Measurements from ENCODE around the gene DRC3. TPM values are rescaled to one million over a fixed set of nuclear protein-coding genes. Genes with fewer than 3 reads are reported as not detected.

DRC3 gene
- total and polyA plus RNA-seq, 10 of the 15 experiments (the other 5 are each of a cell fraction or from before 2014, with no cell fraction given), result 0.18 to 2.3 (median 0.60) TPM; not detected in 3

- in situ Hi-C loops (cut with MboI) (no loop called here), intact Hi-C loops (cut with micrococcal nuclease; ENCODE audit: unreplicated experiment) (no loop called here)
- no peak overlapping the region for H2AFZ ChIP-seq (ENCODE audit: control insufficient read depth, low read depth, low read length)
- no peak for DNase-seq (ENCODE audit: low read depth, low spot score)
- SMC1A ChIA-PET (ENCODE audit: uncharacterized antibody, unreplicated experiment), result interaction anchor here (1.1 to 2.3 kb wide), 3 partner anchors 9 to 26 kb away, joined by 3 to 7 read pairs (median 4); no protein-coding TSS in a partner anchor
- WGBS (ENCODE audit: insufficient coverage, insufficient replicate concordance, low lambda C conversion rate, missing lambda C conversion rate), result 81% methylated on average over 3 of the region's 3 CpGs
- H3K27ac ChIP-seq (ENCODE audit: control insufficient read depth, insufficient read depth), result no peak overlapping the region
- no peaks in the 10 kb centered on the region; the same call in 1 of the 2 replicates for H4K20me1 ChIP-seq (ENCODE audit: control insufficient read depth, insufficient read depth)
- H3K4me3 ChIP-seq, result no peak overlapping the region
- CTCF ChIA-PET, result interaction anchor here (1.3 to 1.6 kb wide), 4 partner anchors 9 to 44 kb away, joined by 3 to 5 read pairs (median 4); no protein-coding TSS in a partner anchor
- H3K27me3 ChIP-seq (replicated peaks in 1 of 2; ENCODE audit: control insufficient read depth in 2 of 2, insufficient read depth in 2 of 2, low read length in 1 of 2), result no peaks in the 10 kb centered on the region
- no TSS peak for BruUV-seq (replicated peaks)
- H3K4me1 ChIP-seq (ENCODE audit: control insufficient read depth, insufficient read depth, low read length), result peaks cover 7% of the 10 kb centered on the region; the same call in 1 of the 2 replicates
- no peak for FAIRE-seq
- no peaks in the 10 kb centered on the region for H3K79me2 ChIP-seq (ENCODE audit: control insufficient read depth, insufficient read depth, low read length)
- no peak overlapping the region for H3K9ac ChIP-seq (ENCODE audit: control insufficient read depth, insufficient read depth, low read length)
- POLR2A ChIA-PET, result no interaction called here
- no peak for TF ChIP-seq CREB1 (IDR thresholded peaks at IDR 0.05; ENCODE audit: low read depth)
- RAD21 ChIA-PET (ENCODE audit: unreplicated experiment), result interaction anchor here (1.2 kb wide), 1 partner anchor 21 kb away, joined by 6 read pairs; no protein-coding TSS in a partner anchor
- no peak for ATAC-seq
- H3K9me3 ChIP-seq (replicated peaks; ENCODE audit: control insufficient read depth, insufficient read depth, low read length), result no peaks in the 10 kb centered on the region
- H3K36me3 ChIP-seq (ENCODE audit: control insufficient read depth in 2 of 2, insufficient read depth in 2 of 2, low read length in 1 of 2), result no peaks in the 10 kb centered on the region
- no peak overlapping the region for H3K4me2 ChIP-seq (ENCODE audit: control insufficient read depth, insufficient read depth)
Observed at GRCh38 chr17:17940441-17940911, 32.2 kb upstream of the DRC3 start.

GRCh38 chr17:17941015-17941414 lies 31.6 kb upstream of the DRC3 start:
- ATAC-seq, result no peak
- no peaks in the 10 kb centered on the region for H3K79me2 ChIP-seq (ENCODE audit: control insufficient read depth, insufficient read depth, low read length)
- in situ Hi-C loops (cut with MboI) (no loop called here), intact Hi-C loops (cut with micrococcal nuclease; ENCODE audit: unreplicated experiment) (no loop called here)
- no peak overlapping the region for H2AFZ ChIP-seq (ENCODE audit: control insufficient read depth, low read depth, low read length)
- 40% methylated on average over 5 of the region's 5 CpGs for WGBS (ENCODE audit: insufficient coverage, insufficient replicate concordance, low lambda C conversion rate, missing lambda C conversion rate)
- CTCF ChIA-PET, result interaction anchor here (0.5 to 1.6 kb wide), 5 partner anchors 9 to 409 kb away, joined by 3 to 5 read pairs (median 4); no protein-coding TSS in a partner anchor
- no peak overlapping the region for H3K4me2 ChIP-seq (ENCODE audit: control insufficient read depth, insufficient read depth)
- no peaks in the 10 kb centered on the region for H3K27me3 ChIP-seq (replicated peaks in 1 of 2; ENCODE audit: control insufficient read depth in 2 of 2, insufficient read depth in 2 of 2, low read length in 1 of 2)
- H3K9ac ChIP-seq (ENCODE audit: control insufficient read depth, insufficient read depth, low read length), result no peak overlapping the region
- H3K4me3 ChIP-seq, result no peak overlapping the region
- TF ChIP-seq NBN (IDR thresholded peaks at IDR 0.05) (no peak), CBX5 (IDR thresholded peaks at IDR 0.05; ENCODE audit: low read depth) (no peak), JUNB (IDR thresholded peaks at IDR 0.05) (no peak), TAF1 (IDR thresholded peaks at IDR 0.05; ENCODE audit: borderline replicate concordance, low read depth, low read length) (no peak), ATF7 (IDR thresholded peaks at IDR 0.05; ENCODE audit: low read depth) (no peak), KLF5 (IDR thresholded peaks at IDR 0.05; ENCODE audit: partially characterized antibody) (no peak), HSF1 (IDR thresholded peaks at IDR 0.05; ENCODE audit: low read depth, low read length) (no peak), LARP7 (IDR thresholded peaks at IDR 0.05) (no peak), USF1 (IDR thresholded peaks at IDR 0.05; ENCODE audit: borderline replicate concordance, extremely low read length, insufficient read depth, low read depth, low read length) (no peak), GATAD2B (conservative IDR thresholded peaks at IDR 0.05; ENCODE audit: low read depth) (no peak), CBFB (IDR thresholded peaks at IDR 0.05; ENCODE audit: low read depth) (no peak), TARDBP (IDR thresholded peaks at IDR 0.05; ENCODE audit: borderline replicate concordance) (no peak), SREBF2 (IDR thresholded peaks at IDR 0.05; ENCODE audit: low read length) (no peak), RCOR1 (conservative IDR thresholded peaks at IDR 0.05; ENCODE audit: low read depth, low read length) (no peak)
- no TSS peak for BruUV-seq (replicated peaks)
- POLR2A ChIA-PET, result no interaction called here
- H3K4me1 ChIP-seq (ENCODE audit: control insufficient read depth, insufficient read depth, low read length), result peaks cover 7% of the 10 kb centered on the region; the same call in 1 of the 2 replicates
- SMC1A ChIA-PET (ENCODE audit: uncharacterized antibody, unreplicated experiment), result interaction anchor here (1.1 to 2.3 kb wide), 2 partner anchors 10 to 19 kb away, joined by 4 to 7 read pairs; no protein-coding TSS in a partner anchor
- DNase-seq (ENCODE audit: low read depth, low spot score), result no peak
- H3K36me3 ChIP-seq (ENCODE audit: control insufficient read depth in 2 of 2, insufficient read depth in 2 of 2, low read length in 1 of 2), result no peaks in the 10 kb centered on the region
- no peaks in the 10 kb centered on the region; the same call in 1 of the 2 replicates for H4K20me1 ChIP-seq (ENCODE audit: control insufficient read depth, insufficient read depth)
- no peak for FAIRE-seq
- RAD21 ChIA-PET (ENCODE audit: unreplicated experiment), result interaction anchor here (1.2 kb wide), 1 partner anchor 22 kb away, joined by 6 read pairs; no protein-coding TSS in a partner anchor
- H3K27ac ChIP-seq (ENCODE audit: control insufficient read depth, insufficient read depth), result no peak overlapping the region
- no peaks in the 10 kb centered on the region for H3K9me3 ChIP-seq (replicated peaks; ENCODE audit: control insufficient read depth, insufficient read depth, low read length)
